ENCODE data around the gene ARHGAP24. TPM values are rescaled to one million over a fixed set of nuclear protein-coding genes. Genes with fewer than 3 reads are reported as not detected.

The ARHGAP24 gene
- total RNA-seq, 4 donors from 2014 or later, result 41.6 to 71.2 (median 62.0) TPM

DNA sequence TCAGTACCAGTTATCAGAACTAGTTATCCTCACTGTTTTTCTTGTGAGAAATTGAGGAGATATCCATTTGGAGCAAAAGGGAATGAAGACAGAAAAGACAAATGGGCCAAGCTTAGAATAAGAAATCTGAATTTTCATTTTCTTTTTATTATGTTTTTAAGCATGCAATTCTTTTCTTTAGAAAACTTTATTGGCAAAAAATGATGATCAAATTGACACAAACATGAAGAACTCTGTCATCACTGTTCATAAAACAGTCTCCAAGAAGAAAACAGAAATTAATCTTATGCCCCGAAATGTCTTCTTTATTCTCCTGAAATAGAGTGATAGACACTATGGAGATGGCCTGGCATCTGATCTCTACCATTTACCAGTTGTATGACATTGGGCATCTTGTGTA is 139.0 kb downstream of the ARHGAP24 start:
- H3K36me3 ChIP-seq, result peaks cover 0 to 6% (median 0%) of the 10 kb centered on the region in 3 donors
- H3K27me3 ChIP-seq, result no peaks in the 10 kb centered on the region
- no peaks in the 10 kb centered on the region for H3K4me1 ChIP-seq
- no peak overlapping the region for H3K27ac ChIP-seq
- H3K9me3 ChIP-seq, result peaks cover 0 to 3% (median 0%) of the 10 kb centered on the region in 4 donors
- no peak overlapping the region for H3K4me3 ChIP-seq
- 94 to 100% methylated on average over 1 of the region's 1 CpG for WGBS, 2 donors
- no peak for DNase-seq (ENCODE audit: low spot score in 2 of 2)
- TF ChIP-seq POLR2A (IDR thresholded peaks at IDR 0.05) (no peak), CTCF (IDR thresholded peaks at IDR 0.05) (no peak), EP300 (IDR thresholded peaks at IDR 0.05) (no peak)

DNA sequence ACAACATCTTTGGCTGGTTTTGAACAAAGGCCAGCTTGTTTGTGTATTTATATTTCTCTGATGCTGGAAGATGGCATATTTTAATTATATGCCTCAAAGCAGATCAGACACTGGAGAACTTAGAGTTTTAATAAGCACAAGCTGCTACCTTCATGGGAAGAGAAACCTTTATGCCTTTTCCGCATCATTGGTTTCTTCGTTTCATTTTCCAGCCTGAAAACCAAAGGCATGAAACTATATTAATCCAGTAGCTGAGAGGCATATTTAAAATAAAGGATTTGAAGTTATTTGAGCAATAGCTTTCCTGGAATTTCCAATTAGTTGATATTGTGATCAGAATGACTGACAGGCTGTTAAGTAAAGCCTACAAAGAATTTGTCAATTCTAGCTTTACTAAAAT is 141.0 kb downstream of the ARHGAP24 start:
- WGBS, 2 donors, result 92 to 94% methylated on average over 2 of the region's 2 CpGs
- Histone ChIP-seq H3K4me1 (no peaks in the 10 kb centered on the region), H3K27ac (no peak overlapping the region), H3K4me3 (no peak overlapping the region), H3K27me3 (no peaks in the 10 kb centered on the region), H3K9me3 (peaks cover 0 to 3% (median 0%) of the 10 kb centered on the region in 4 donors), H3K36me3 (peaks cover 0 to 6% (median 0%) of the 10 kb centered on the region in 3 donors)
- TF ChIP-seq EP300 (IDR thresholded peaks at IDR 0.05) (no peak), POLR2A (IDR thresholded peaks at IDR 0.05) (no peak), CTCF (IDR thresholded peaks at IDR 0.05) (no peak)
- DNase-seq (ENCODE audit: low spot score in 2 of 2), result no peak

DNA sequence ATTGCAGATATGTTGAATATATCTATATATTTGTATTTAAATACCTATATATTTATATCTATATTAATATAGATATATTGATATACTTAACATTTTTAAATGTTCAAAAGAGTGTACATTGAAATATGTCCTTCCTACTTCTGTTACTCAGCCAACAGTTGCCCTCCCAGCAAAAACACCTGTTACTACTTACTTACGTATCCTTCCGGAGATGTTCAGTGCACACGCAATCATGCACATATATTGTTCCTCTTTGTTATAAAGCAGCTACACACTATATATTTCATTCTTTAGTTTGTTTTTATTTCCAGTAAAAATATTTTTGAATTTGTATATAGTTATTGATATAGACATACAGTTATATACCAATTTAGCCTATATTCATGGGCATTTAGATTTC is 142.3 kb downstream of the ARHGAP24 start:
- Histone ChIP-seq H3K4me3 (no peak overlapping the region), H3K27me3 (no peaks in the 10 kb centered on the region), H3K36me3 (peaks cover 0 to 1% (median 0%) of the 10 kb centered on the region in 3 donors), H3K27ac (no peak overlapping the region), H3K4me1 (no peaks in the 10 kb centered on the region), H3K9me3 (peaks cover 0 to 6% (median 1%) of the 10 kb centered on the region in 4 donors)
- no peak for DNase-seq (ENCODE audit: low spot score in 2 of 2)
- TF ChIP-seq POLR2A (IDR thresholded peaks at IDR 0.05) (no peak), EP300 (IDR thresholded peaks at IDR 0.05) (no peak), CTCF (IDR thresholded peaks at IDR 0.05) (no peak)
- 82 to 99% methylated on average over 3 of the region's 3 CpGs for WGBS, 2 donors

GRCh38 chr4:85632981-85633380 is 158.0 kb downstream of the ARHGAP24 start:
- peaks cover 0 to 27% (median 7%) of the 10 kb centered on the region in 4 donors for H3K9me3 ChIP-seq
- no peak for DNase-seq (ENCODE audit: low spot score in 2 of 2)
- no peaks in the 10 kb centered on the region for H3K27me3 ChIP-seq
- H3K36me3 ChIP-seq, result peaks cover 0 to under 1% (median 0%) of the 10 kb centered on the region in 3 donors
- no peak overlapping the region for H3K4me3 ChIP-seq
- H3K27ac ChIP-seq, result no peak overlapping the region
- no peak for TF ChIP-seq EP300 (IDR thresholded peaks at IDR 0.05)
- TF ChIP-seq POLR2A (IDR thresholded peaks at IDR 0.05), result no peak
- no peak for TF ChIP-seq CTCF (IDR thresholded peaks at IDR 0.05)
- no peaks in the 10 kb centered on the region for H3K4me1 ChIP-seq

- DNase-seq (ENCODE audit: low spot score in 2 of 2), result no peak
- WGBS, 2 donors, result 93 to 97% methylated on average over 2 of the region's 2 CpGs
- no peak overlapping the region for H3K4me3 ChIP-seq
- H3K27ac ChIP-seq, result no peak overlapping the region
- H3K9me3 ChIP-seq, result no peaks in the 10 kb centered on the region
- TF ChIP-seq CTCF (IDR thresholded peaks at IDR 0.05), result no peak
- no peak for TF ChIP-seq EP300 (IDR thresholded peaks at IDR 0.05)
- no peak for TF ChIP-seq POLR2A (IDR thresholded peaks at IDR 0.05)
- no peaks in the 10 kb centered on the region for H3K27me3 ChIP-seq
- no peaks in the 10 kb centered on the region for H3K4me1 ChIP-seq
- H3K36me3 ChIP-seq, result no peaks in the 10 kb centered on the region
Measured at GRCh38 chr4:85637778-85638177, 162.8 kb downstream of the ARHGAP24 start.
